CD4-positive, alpha-beta T cell (primary cell): ENCODE data around the gene PCDHA1. TPM values are rescaled to one million over a fixed set of nuclear protein-coding genes. Genes with fewer than 3 reads are reported as not detected.
"Not testable (repeated sequence)": the region's sequence is repeated elsewhere in the genome, so short reads cannot be mapped to it uniquely, and the experiment has no call there.

Experiments used
- ATAC-seq: fragments of 200-7000 bp; cut with Tn5 transposase; one replicate; pipeline ENCODE4 v1.10.0; 2022; ENCODE audit warnings: mild to moderate bottlenecking; ENCODE audit not compliant: poor library complexity
- CTCF ChIA-PET: fragments of 350-600 bp; sonication (Branson Sonifier 250); formaldehyde crosslinking; loops from one replicate; lab custom pipeline; 2021; ENCODE audit warnings: antibody characterized with exemption, inconsistent platforms; lab: Charles Lee
- POLR2A ChIA-PET: fragments of 350-600 bp; sonication (Branson Sonifier 250); formaldehyde crosslinking; loops from one replicate; lab custom pipeline; 2021; ENCODE audit warnings: antibody characterized with exemption, inconsistent platforms; lab: Charles Lee
- DNase-seq, 14 experiments: peaks; one replicate each; pipeline ENCODE4 v3.0.0-alpha.2; 2013 to 2020; ENCODE audit warnings: mixed read lengths in 2 of 14
- H3K27ac ChIP-seq, 2 donors: one replicate each; pipeline versions ENCODE4 v1.5.1 to v1.7.0; 2013; ENCODE audit warnings: low read length in 2 of 2, low read depth in 1 of 2, mild to moderate bottlenecking in 1 of 2
- H3K27me3 ChIP-seq, 2 experiments: 1 replicate in 1 of 2; 2 replicates in 1 of 2; pipeline versions ENCODE4 v1.6.1 to v1.7.0; 2013; ENCODE audit warnings: low read length in 2 of 2, control low read depth in 1 of 2, mild to moderate bottlenecking in 1 of 2, moderate library complexity in 1 of 2; ENCODE audit not compliant: insufficient read depth in 2 of 2, control insufficient read depth in 1 of 2
- H3K36me3 ChIP-seq: one replicate; pipeline ENCODE4 v1.6.1; 2013; ENCODE audit warnings: low read length, control low read depth; ENCODE audit not compliant: insufficient read depth
- H3K4me1 ChIP-seq: one replicate; pipeline ENCODE4 v1.6.1; 2013; ENCODE audit warnings: low read length, control low read depth; ENCODE audit not compliant: insufficient read depth
- H3K4me3 ChIP-seq: one replicate; pipeline ENCODE4 v1.5.1; 2013; ENCODE audit warnings: mild to moderate bottlenecking, low read length, moderate library complexity
- H3K9me3 ChIP-seq, 2 experiments: 1 replicate in 1 of 2; 2 replicates in 1 of 2; pipeline versions ENCODE4 v1.6.1 to v1.7.0; 2013; ENCODE audit warnings: low read length in 2 of 2, mild to moderate bottlenecking in 2 of 2, control low read depth in 1 of 2, moderate library complexity in 1 of 2; ENCODE audit not compliant: control insufficient read depth in 1 of 2, insufficient read depth in 1 of 2
- H3K27ac Mint-ChIP-seq: one replicate; pipeline ENCODE4 v1.8.0; 2020; ENCODE audit warnings: mixed read lengths
- H3K27me3 Mint-ChIP-seq: one replicate; pipeline ENCODE4 v1.8.0; 2021; ENCODE audit warnings: mixed read lengths
- H3K36me3 Mint-ChIP-seq: one replicate; pipeline ENCODE4 v1.8.0; 2021; ENCODE audit warnings: low read depth, mixed read lengths
- H3K4me1 Mint-ChIP-seq: one replicate; pipeline ENCODE4 v1.8.0; 2021; ENCODE audit warnings: low read depth, mixed read lengths
- H3K4me3 Mint-ChIP-seq: one replicate; pipeline ENCODE4 v1.8.0; 2020; ENCODE audit warnings: mild to moderate bottlenecking, mixed read lengths
- H3K9me3 Mint-ChIP-seq: one replicate; pipeline ENCODE4 v1.8.0; 2020; ENCODE audit warnings: mixed read lengths
- intact Hi-C, 2 experiments: fragments of 100-400 bp; cut with DNase I in 1 of 2; cut with micrococcal nuclease in 1 of 2; formaldehyde crosslinking; loops; one replicate each; pipeline versions ENCODE4 v1.15.1 to v1.9.0; 2023 to 2025; cut with DNase I, micrococcal nuclease
- total RNA-seq, 174 experiments: library from RNA in 2 of 174; stranded (reverse) in 2 of 174; gene quantifications; one replicate each; pipeline ENCODE4 v1.2.3 and lab custom pipeline; 2021 to 2026
- TF ChIP-seq, protein P1 (sequence below): fragments of 200-600 bp; IDR thresholded peaks from one replicate; pipeline ENCODE4 v1.8.0; 2022; ENCODE audit warnings: antibody characterized with exemption, mild to moderate bottlenecking

Gene PCDHA1
- total RNA-seq, 2 experiments from 2014 or later, result not detected

DNA sequence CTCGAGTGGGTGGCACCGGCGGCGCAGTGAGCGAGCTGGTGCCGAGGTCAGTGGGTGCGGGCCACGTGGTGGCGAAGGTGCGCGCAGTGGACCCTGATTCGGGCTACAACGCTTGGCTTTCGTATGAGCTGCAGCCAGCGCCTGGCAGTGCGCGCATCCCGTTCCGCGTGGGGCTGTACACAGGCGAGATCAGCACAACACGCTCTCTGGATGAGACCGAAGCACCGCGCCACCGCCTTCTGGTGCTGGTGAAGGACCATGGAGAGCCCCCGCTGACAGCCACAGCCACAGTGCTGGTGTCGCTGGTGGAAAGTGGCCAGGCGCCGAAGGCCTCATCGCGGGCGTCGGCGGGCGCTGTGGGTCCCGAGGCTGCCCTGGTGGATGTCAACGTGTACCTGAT, 37.5 kb downstream of the PCDHA1 start:
- H3K9me3 ChIP-seq, result peaks cover 20 to 33% of the 10 kb centered on the region in 2 experiments
- no peak overlapping the region for H3K4me3 Mint-ChIP-seq
- H3K27ac ChIP-seq, result no peak overlapping the region
- no peak for DNase-seq
- no peaks in the 10 kb centered on the region for H3K4me1 Mint-ChIP-seq
- no peaks in the 10 kb centered on the region for H3K36me3 ChIP-seq
- intact Hi-C loops, result no loop called here
- H3K27me3 ChIP-seq, result peaks cover 18 to 29% of the 10 kb centered on the region in 2 experiments
- H3K4me3 ChIP-seq, result no peak overlapping the region
- H3K9me3 Mint-ChIP-seq, result peaks cover 10% of the 10 kb centered on the region
- H3K4me1 ChIP-seq, result no peaks in the 10 kb centered on the region
- ChIA-PET CTCF (no interaction called here), POLR2A (no interaction called here)
- H3K36me3 Mint-ChIP-seq, result peaks cover 8% of the 10 kb centered on the region
- ATAC-seq, result no peak
- peaks cover 46% of the 10 kb centered on the region for H3K27me3 Mint-ChIP-seq
- TF ChIP-seq, protein P1, sequence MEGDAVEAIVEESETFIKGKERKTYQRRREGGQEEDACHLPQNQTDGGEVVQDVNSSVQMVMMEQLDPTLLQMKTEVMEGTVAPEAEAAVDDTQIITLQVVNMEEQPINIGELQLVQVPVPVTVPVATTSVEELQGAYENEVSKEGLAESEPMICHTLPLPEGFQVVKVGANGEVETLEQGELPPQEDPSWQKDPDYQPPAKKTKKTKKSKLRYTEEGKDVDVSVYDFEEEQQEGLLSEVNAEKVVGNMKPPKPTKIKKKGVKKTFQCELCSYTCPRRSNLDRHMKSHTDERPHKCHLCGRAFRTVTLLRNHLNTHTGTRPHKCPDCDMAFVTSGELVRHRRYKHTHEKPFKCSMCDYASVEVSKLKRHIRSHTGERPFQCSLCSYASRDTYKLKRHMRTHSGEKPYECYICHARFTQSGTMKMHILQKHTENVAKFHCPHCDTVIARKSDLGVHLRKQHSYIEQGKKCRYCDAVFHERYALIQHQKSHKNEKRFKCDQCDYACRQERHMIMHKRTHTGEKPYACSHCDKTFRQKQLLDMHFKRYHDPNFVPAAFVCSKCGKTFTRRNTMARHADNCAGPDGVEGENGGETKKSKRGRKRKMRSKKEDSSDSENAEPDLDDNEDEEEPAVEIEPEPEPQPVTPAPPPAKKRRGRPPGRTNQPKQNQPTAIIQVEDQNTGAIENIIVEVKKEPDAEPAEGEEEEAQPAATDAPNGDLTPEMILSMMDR, result no peak
- no peak overlapping the region for H3K27ac Mint-ChIP-seq

GRCh38 chr5:140827704-140828361, 41.9 kb downstream of the PCDHA1 start, which contains the start of gene PCDHA6:
TSS of gene PCDHA6 (plus strand) at chr5:140827960. CDS start at chr5:140828092, 132 bp downstream.
- Mint-ChIP-seq H3K36me3 (peaks cover 8% of the 10 kb centered on the region), H3K9me3 (peaks cover 16% of the 10 kb centered on the region), H3K27ac (no peak within 1 kb of the TSS), H3K27me3 (peaks cover 51% of the 10 kb centered on the region), H3K4me1 (no peaks in the 10 kb centered on the region), H3K4me3 (no peak within 1 kb of the TSS)
- ATAC-seq (no peak), DNase-seq (no peak)
- intact Hi-C loops, result no loop called here
- TF ChIP-seq, protein P1, result no peak
- H3K36me3 ChIP-seq, result no peaks in the 10 kb centered on the region
- H3K27me3 ChIP-seq, result peaks cover 14 to 32% of the 10 kb centered on the region in 2 experiments
- no peak within 1 kb of the TSS for H3K4me3 ChIP-seq
- H3K9me3 ChIP-seq, result peaks cover 40 to 42% of the 10 kb centered on the region in 2 experiments
- POLR2A ChIA-PET, result no interaction called here
- no peaks in the 10 kb centered on the region for H3K4me1 ChIP-seq
- no peak within 1 kb of the TSS for H3K27ac ChIP-seq
- CTCF ChIA-PET, result no interaction called here

DNA sequence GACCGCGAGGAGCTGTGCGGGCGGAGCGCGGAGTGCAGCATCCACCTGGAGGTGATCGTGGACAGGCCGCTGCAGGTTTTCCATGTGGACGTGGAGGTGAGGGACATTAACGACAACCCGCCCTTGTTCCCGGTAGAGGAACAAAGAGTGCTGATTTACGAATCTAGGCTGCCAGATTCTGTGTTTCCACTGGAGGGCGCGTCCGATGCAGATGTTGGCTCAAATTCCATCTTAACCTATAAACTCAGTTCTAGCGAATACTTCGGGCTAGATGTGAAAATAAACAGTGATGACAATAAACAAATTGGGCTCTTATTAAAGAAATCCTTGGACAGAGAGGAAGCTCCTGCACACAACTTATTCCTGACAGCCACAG, 42.4 kb downstream of the PCDHA1 start:
- Histone ChIP-seq H3K4me1 (no peaks in the 10 kb centered on the region), H3K4me3 (no peak overlapping the region), H3K9me3 (peaks cover 34 to 42% of the 10 kb centered on the region in 2 experiments), H3K36me3 (no peaks in the 10 kb centered on the region), H3K27me3 (peaks cover 13 to 36% of the 10 kb centered on the region in 2 experiments), H3K27ac (no peak overlapping the region)
- ChIA-PET POLR2A (no interaction called here), CTCF (no interaction called here)
- H3K27ac Mint-ChIP-seq, result no peak overlapping the region
- peaks cover 8% of the 10 kb centered on the region for H3K36me3 Mint-ChIP-seq
- peaks cover 19% of the 10 kb centered on the region for H3K9me3 Mint-ChIP-seq
- TF ChIP-seq, protein P1, result no peak
- intact Hi-C loops, result no loop called here
- no peaks in the 10 kb centered on the region for H3K4me1 Mint-ChIP-seq
- no peak overlapping the region for H3K4me3 Mint-ChIP-seq
- ATAC-seq (no peak), DNase-seq (no peak)
- peaks cover 55% of the 10 kb centered on the region for H3K27me3 Mint-ChIP-seq

GRCh38 chr5:140829511-140830501, 43.9 kb downstream of the PCDHA1 start:
- H3K27ac Mint-ChIP-seq, H3K36me3 ChIP-seq, H3K4me3 Mint-ChIP-seq, DNase-seq, H3K4me1 ChIP-seq, CTCF ChIA-PET, intact Hi-C loops, H3K27ac ChIP-seq, H3K36me3 Mint-ChIP-seq, H3K4me1 Mint-ChIP-seq, POLR2A ChIA-PET, ATAC-seq, H3K4me3 ChIP-seq: not testable (repeated sequence)
- peaks cover 66% of the 10 kb centered on the region for H3K27me3 Mint-ChIP-seq
- H3K9me3 ChIP-seq, result peaks cover 35 to 42% of the 10 kb centered on the region in 2 experiments
- peaks cover 22% of the 10 kb centered on the region for H3K9me3 Mint-ChIP-seq
- peaks cover 17 to 36% of the 10 kb centered on the region in 2 experiments for H3K27me3 ChIP-seq
